ENCODE results near the gene LAMA4.

DNA sequence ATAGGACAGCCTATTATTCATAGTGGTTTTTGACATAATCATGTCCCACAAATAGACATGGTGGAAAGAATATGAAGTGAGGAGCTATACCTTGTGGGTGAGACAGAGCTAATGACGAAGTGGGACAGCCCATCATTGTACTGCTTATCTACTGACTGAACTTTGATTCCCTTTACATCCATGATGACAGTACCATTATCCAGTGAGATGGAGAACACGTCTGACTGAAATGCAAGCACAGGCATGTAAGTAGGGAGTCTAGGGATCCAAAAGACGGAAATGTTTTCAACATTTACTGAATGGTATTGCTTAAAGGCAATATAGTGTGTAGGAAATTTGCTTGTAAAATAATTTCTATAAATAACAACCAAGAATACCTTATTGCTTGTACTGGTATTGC is 123.5 kb downstream of the LAMA4 start:
- TF ChIP-seq, protein P1, sequence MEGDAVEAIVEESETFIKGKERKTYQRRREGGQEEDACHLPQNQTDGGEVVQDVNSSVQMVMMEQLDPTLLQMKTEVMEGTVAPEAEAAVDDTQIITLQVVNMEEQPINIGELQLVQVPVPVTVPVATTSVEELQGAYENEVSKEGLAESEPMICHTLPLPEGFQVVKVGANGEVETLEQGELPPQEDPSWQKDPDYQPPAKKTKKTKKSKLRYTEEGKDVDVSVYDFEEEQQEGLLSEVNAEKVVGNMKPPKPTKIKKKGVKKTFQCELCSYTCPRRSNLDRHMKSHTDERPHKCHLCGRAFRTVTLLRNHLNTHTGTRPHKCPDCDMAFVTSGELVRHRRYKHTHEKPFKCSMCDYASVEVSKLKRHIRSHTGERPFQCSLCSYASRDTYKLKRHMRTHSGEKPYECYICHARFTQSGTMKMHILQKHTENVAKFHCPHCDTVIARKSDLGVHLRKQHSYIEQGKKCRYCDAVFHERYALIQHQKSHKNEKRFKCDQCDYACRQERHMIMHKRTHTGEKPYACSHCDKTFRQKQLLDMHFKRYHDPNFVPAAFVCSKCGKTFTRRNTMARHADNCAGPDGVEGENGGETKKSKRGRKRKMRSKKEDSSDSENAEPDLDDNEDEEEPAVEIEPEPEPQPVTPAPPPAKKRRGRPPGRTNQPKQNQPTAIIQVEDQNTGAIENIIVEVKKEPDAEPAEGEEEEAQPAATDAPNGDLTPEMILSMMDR (conservative IDR thresholded peaks at IDR 0.05) = no peak
- no peak for TF ChIP-seq ZFX (IDR thresholded peaks at IDR 0.05)

Measured in C4-2B (cell line).